ENCODE data around the gene ZNF597.

Gene ZNF597

DNA sequence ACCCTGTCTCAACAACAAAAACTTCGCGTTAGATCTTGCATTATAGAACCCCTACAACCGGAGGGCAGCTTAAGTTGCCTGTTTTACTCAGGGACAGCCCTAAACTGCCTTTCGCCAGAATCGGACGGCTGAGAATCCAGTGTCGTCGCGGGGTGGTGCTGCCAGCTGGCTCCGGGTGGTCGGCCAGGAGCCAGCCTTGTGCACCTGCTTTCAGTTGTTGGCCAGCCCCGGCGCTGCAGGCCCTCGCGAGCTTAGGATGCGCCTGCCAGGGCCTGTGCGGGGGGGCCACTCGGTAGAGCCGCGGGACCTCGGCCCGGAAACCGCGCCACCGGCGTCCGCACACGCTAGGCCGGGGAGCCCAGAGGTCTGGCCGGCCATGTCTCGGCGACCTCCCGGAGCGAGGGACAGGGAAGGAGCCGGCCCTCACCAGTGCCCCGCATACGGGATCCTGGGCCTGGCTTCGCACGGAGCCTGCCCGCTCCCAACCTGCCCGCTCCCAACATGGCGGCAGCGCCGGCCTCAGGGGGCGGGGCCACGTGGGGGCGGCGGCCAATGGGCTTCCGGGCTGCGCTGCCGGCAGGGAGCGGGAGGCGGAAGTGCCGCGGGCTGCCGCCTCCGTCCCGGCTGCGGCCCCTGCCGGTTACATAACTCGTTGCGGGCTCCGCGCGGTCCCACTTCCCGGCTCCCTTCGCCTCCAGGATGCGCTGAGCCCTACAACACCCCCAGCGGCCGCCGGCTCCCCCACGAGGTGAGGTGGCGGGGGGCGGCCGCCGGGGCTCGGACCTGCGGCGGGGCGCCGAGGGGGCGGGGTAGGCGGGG lies 14.3 kb upstream of the ZNF597 start:
- peak; percentile 61 to 98 (median 87) for DNase-seq

DNA sequence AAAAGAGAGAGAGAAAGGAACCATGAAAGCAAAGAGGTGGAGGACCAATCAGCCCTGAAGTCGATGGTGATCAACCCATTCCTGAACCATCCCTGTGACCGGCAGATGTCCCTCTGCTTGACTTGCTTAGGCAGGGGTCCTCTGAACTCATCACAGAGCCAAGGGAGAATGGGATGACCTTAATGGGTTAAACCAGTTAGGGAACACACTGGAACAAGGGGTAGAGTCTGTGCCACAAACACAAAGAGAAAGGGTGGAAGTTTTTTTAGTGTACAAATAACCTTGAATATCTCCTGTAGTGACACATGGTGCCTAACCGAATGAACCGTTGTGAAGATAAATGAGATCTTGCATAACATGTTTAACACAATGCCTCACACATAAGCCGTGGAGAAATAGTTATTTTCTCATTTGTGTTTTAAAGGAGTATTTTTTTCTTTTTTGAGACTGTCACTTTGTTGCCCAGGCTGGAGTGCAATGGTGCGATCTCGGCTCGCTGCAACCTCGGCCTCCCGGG lies 11.4 kb upstream of the ZNF597 start:
- no peak for DNase-seq

- DNase-seq = no peak
Observed at GRCh38 chr16:3454093-3454492, 10.8 kb upstream of the ZNF597 start.

GRCh38 chr16:3444032-3444388 lies 706 bp upstream of the ZNF597 start:
- peak in 9 of 56 donors; percentile 14 to 34 (median 26) for DNase-seq

GRCh38 chr16:3439637-3440036 lies 3.7 kb downstream of the ZNF597 start:
- DNase-seq = no peak

DNA sequence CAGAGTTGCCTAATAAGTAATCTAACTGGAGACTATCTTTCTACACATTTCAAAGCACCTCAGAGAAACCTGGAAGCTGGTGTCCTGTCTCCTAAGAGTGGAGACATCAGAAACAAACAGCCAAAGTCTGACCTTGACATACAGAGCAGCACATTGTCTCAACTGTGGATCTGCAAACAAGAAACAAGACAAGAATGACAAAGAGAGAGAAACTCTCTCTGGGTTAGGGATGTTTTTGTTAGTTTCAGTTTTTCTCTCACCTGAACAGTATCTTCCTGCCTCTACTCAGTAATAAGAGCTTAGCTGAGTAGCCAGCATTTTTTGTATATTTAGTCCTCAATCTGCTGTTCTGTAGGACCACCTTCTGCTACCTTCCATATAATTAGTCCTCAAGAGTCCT lies 8.9 kb downstream of the ZNF597 start:
- DNase-seq = no peak

DNA sequence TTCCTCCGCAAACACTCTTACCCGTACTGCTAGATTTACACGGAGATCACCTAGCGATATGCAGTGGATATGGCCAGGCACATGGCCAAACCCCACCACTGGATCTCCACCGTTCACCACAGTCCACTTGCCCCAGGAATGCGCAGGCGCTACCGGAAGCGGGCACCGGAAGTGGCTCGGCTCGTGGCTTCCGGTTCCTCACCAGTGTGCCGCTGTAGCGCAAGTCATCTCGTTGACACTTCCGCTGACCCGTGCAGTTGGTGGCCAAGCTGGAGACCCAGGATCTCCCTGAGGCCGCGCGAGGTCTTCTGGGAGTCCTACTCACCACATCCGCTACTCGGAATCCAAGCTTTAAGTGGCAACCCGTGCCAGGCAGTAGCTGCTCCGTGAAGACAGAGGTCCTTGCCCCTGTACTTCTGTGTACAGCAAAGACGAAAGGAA lies 11.5 kb downstream of the ZNF597 start:
- peak in 31 of 56 donors; percentile 5 to 68 (median 24) for DNase-seq

- DNase-seq = no peak
Observed at GRCh38 chr16:3413730-3414379, 29.4 kb downstream of the ZNF597 start.

DNA sequence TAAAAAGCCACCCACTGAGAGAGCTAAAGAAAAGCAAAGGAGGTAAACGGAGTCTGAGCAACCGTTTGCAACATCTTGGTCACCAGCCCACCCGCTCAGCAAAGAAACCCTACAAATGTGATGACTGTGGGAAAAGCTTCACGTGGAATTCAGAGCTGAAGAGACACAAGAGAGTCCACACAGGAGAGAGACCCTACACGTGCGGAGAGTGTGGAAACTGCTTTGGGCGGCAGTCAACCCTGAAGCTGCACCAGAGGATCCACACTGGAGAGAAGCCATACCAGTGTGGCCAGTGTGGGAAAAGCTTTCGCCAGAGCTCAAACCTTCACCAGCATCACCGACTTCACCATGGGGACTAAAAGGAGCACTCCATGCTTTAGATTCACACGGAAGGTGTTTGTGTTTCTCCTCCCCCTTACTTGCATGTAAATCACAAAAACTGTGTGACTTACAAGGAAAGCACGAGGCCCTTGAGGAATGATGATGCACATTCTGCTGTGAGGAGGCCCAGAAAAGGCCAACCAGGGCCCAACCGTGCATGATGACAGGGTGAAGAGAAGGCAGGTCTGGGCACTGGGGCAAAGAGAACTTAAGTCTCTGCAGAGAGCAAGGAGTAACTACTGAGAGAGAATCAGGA lies 34.6 kb downstream of the ZNF597 start:
- DNase-seq = no peak

- DNase-seq = peak in 2 of 56 donors; percentile 16 to 21
Observed at GRCh38 chr16:3401719-3402397, 41.4 kb downstream of the ZNF597 start.

- DNase-seq = peak; percentile 90 to 99 (median 98)
Observed at GRCh38 chr16:3400779-3401688, 42.3 kb downstream of the ZNF597 start, which contains the start of the genes ZNF174 and ZSCAN32. TSS of gene ZNF174 (plus strand) at chr16:3401215. CDS start at chr16:3402005, 790 bp downstream. TSS of gene ZSCAN32 (minus strand) at chr16:3401004. CDS start at chr16:3397557, 3,447 bp downstream.

GRCh38 chr16:3400446-3400778 lies 42.9 kb downstream of the ZNF597 start:
- no peak for DNase-seq

DNA sequence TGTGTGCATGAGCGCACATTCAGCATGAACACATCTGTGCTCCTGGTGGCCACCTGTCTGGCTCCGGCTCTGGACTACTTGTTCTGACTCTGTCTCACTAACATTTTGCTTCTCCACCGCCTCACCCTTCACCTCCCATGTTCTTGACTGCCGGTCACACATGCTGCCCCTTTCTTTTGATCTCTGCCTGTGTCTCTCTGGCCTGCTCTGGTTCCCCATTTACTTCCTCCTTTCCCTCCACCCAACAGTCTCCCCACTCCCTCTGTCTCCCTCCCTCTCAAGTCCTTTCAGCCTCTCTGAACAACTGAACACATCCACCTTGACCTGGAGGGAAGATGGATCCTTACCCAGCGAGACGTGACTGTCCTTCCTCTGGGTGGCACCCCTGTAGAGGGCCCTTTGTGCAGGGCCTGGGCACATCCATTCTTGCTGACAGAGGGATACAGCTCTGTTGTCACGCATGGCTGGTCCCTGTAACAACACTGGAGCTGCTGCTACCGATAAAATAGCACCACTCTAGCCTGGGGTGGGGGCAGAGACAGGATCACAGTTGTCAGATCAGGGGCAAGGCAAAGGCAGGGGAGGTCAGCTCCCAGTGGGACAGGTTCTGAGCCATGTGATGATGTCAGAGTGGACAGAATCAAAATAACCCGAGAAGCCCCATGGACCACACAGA lies 53.5 kb downstream of the ZNF597 start:
- no peak for DNase-seq

GRCh38 chr16:3388325-3388724 lies 55.0 kb downstream of the ZNF597 start:
- no peak for DNase-seq

DNA sequence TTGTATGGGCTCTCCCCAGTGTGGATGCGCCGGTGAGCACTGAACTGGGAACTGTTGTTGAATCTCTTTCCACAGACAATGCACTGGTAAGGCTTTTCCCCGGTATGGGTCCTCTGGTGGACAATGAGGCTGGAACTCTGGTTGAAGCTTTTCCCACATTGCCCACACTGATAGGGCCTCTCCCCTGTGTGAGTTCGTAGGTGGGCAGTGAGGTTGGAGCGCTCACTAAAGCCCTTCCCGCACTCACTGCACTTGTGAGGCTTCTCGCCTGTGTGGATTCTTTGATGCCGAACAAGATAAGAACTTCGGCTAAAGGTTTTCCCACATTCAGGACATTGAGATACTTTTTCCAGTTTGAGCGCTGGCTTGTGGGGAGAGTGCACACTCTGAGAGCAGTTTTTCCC lies 60.3 kb downstream of the ZNF597 start:
- no peak for DNase-seq

Measured in amygdala (tissue), 56 donors.